NCI-H2107 treated with DMSO at 0.1 percent for 48 hours (cell line): ENCODE data around the gene COL27A1.

Experiments
- DNase-seq: peaks from one replicate; lab custom pipeline; 2025; ENCODE audit not compliant: unreplicated experiment; lab: John Stamatoyannopoulos, UW

COL27A1 gene

DNA sequence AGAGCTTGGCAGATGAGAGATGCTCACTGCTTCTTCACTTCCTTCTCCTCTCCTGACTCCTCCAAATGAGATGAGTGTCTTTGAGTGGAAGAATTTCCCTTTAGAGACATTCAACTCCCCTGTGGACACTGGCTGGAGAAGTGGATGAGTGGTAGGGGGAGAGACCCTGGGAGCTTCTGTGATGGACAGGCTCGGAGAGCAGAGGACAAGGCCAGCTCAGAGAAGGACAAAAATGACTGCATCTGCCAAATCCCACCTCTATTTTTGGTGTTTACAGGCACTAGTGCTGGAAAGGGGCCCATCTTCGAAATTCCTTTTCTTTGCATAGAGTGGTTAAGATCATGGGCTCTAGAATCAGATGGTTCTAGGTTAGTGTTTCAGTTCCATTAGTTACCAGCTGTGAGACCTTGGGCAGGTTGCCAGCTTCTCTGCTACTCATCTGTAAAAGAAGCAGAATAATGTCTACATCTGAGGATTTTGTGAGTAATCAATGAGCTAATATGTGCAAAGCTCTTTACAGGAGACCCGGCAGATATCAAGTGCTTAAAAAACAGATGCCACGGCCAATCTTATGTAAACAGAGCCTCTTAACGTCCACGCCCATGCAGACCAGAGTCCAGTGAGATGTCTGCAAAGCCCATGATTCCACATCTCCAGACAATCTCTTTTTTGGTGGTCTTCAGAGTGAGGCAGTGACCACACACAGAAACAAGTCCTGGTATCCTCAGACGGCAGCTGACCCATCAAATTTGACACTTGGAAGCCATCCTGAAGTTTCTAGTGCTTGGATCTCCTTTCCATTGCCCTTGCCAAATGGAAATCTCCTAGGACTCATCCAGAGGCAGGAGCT lies 13.6 kb upstream of the COL27A1 start:
- DNase-seq, result no peak

GRCh38 chr9:114143234-114143633 lies 12.1 kb upstream of the COL27A1 start:
- no peak for DNase-seq

- no peak for DNase-seq
These were observed 8.6 kb upstream of the COL27A1 start for GRCh38 chr9:114146735-114147134.

GRCh38 chr9:114149181-114149580 lies 6.2 kb upstream of the COL27A1 start:
- no peak for DNase-seq

- no peak for DNase-seq
These were observed 5.5 kb upstream of the COL27A1 start for GRCh38 chr9:114149765-114150340.

DNA sequence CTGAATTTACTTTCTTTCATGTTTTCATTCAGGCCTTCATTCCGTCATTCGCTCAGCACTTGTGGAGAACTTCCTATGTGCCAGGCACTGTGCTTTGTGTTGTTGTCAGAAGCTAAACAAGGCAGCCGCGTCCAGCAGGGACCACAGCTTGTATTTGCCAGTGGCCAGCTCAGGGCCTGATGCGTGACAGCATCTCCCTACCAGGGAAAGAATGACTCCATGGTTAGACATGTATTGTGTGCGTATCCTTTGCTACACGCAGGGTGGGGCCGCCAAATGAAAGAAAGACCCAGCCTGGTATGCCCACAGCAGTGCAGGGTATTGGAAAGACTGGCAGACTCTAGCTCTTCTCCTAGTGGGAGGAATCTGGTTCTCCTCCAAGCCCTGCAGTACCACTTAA lies 4.7 kb upstream of the COL27A1 start:
- DNase-seq, result no peak

- no peak for DNase-seq
These were observed 3.8 kb upstream of the COL27A1 start for GRCh38 chr9:114151426-114151956.

GRCh38 chr9:114153761-114154599 lies 1.4 kb upstream of the COL27A1 start:
- DNase-seq, result no peak

- DNase-seq, result no peak
These were observed 686 bp upstream of the COL27A1 start for GRCh38 chr9:114154600-114155102.

- no peak for DNase-seq
These were observed 789 bp downstream of the COL27A1 start for GRCh38 chr9:114155995-114156656.

- DNase-seq, result no peak
These were observed 1.5 kb downstream of the COL27A1 start for GRCh38 chr9:114156657-114157421.

DNA sequence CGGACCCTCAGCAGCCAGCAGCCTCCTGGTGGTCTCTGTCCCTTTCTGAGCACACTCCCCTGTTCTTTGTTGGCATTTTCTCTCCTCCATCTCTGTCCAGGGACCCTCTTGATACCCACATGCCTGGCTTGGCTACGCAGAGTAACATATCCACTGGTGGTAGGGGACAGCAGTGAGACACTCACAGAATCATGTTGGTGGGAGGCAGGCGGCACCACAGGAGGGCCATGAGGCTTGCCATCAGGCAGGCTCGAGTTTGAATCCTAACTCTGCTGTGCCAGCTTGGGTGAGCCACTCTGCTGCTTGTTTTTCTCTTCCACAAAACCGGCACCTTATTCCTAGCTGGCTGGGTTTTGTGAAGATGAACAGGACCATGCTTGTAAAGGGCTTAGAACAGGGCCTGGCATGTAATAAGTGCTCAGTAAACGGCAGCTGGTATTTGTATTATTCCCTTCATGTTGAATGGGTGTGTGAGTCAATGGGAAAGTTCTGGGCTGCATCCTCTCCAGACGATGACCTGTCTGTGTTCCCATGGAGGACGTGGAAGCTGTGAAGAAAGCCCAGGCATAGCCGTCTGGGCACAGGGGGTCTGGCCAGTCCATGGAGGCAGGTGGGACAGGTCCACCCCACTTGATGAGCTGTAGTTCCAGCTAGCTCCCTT lies 2.3 kb downstream of the COL27A1 start:
- no peak for DNase-seq

DNA sequence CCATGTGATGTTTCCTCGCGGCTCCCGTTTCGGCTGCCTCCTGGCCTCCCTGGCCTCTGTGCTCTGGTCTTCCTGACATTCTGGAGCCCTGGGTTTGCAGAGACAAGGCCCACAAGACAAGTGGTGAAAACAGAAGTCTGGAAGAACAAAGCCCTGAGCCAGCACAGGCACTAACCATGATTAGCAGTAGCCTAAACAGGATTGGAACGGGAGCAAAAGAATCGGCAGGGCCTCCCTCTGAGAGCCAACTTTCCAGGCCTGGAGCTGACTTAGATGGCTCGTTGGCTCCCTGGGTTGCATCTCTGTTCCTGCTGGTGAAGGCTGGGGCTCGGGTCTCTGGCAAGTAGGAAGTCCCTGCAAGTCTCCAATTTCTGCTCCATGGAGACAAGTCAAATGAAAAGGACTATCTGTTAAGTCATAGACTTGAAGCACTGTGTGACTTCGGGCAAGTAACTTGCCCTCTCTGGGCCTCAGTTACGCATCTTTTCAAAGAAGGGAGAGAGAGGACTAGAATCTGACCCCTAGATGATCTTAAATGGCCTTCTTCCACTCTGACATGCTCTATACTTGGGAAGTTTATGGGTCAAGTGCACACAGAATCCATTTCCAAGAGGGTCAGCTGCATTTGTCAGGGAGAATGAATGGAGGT lies 3.3 kb downstream of the COL27A1 start:
- DNase-seq, result no peak

- no peak for DNase-seq
These were observed 4.4 kb downstream of the COL27A1 start for GRCh38 chr9:114159691-114160090.

- no peak for DNase-seq
These were observed 6.2 kb downstream of the COL27A1 start for GRCh38 chr9:114161513-114161912.

GRCh38 chr9:114163517-114163951 lies 8.2 kb downstream of the COL27A1 start:
- no peak for DNase-seq

GRCh38 chr9:114164191-114164794 lies 9.0 kb downstream of the COL27A1 start:
- no peak for DNase-seq

- no peak for DNase-seq
These were observed 10.2 kb downstream of the COL27A1 start for GRCh38 chr9:114165407-114166102.
